SHP77 treated with DMSO at 0.1 percent for 48 hours (cell line): ENCODE data around the gene NCK2.

Experiments used
- DNase-seq: peaks from one replicate; lab custom pipeline; 2025; lab: John Stamatoyannopoulos, UW

Gene NCK2

DNA sequence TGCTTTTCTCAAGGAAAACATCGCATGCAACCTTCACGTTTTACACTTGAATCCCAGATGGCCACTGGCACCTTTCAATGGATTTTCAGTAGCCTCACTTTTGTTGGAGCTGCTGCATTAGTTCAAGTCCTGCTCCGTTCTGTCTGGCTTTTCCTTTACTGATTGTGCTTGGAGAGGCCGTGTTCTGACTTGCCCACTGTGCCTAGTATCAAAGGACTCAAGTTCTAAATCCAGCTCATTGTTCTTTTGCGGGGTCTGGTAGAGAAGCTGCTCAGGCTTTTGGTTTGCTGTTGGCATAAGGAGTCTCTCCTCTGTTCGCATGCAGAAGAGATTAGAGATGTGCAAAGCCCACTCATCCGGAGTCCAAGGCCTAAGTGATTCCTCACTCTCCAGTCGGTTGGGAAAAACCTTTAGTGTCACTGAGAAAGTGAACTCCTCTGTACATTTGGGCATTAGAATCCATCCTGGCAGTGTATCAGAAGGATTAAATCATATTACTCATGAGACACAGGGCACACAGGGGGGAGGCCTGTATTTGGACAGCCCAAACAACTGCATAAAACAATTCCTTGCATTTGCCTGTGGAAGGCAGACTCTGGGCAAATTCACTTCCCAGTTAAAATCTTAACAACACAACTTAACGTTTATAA lies 69.7 kb downstream of the NCK2 start:
- no peak for DNase-seq

DNA sequence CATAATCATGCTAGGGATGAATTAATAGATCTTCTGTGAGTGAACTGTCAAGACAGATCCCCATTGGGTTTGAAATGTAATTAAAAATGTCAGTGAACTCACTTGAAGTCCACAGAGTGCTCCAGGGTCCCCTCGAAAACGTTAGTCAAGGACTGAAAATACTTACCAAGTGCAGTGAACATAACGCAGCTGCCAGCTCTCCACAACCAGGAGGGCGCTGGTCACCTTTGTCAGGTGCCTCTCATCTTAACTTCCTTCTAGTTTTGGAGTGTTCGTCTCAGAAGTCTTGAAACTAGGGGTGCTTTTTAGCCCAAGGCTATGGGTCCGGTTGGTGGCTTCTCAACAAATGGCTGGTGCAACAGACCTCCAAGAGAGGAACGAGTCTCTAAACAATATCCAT lies 70.7 kb downstream of the NCK2 start:
- no peak for DNase-seq

DNA sequence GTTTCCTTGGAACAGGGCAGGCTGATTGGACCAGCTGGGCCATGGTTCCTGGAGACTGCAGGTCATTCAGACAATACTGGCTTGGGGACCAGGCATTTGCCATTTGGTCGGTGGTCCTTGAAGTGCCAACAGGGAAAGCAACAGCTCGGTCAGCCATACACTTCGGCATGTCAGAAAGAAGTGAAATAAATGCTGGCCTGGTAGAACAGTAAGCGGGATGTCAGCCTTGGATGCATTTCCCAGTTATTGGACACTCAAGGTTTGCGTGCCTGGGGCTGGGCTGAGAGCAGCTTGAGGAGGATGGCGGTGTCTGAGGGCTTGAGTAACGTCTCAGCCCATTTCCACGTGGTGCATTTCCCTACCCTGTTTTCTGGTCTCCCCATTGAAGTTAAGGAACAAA lies 75.4 kb downstream of the NCK2 start:
- no peak for DNase-seq

DNA sequence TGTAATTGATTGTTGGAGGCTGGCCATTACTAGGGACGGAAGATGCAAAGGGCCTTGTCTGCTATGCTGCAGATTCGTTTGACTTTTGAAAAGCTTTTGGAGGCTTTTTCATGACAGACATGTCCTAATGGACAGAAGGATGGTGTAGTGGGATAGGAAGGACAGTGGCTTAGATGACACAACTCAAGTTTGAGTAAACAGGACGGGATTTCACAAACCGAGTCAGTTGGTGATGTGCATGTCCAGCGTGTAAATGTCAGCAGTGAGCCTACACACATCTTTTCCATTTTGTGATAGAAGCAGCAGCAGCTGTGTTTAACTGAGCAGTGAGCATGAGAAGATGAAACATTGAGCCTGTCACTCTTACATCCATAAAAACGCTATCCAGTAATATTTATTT lies 76.0 kb downstream of the NCK2 start:
- DNase-seq, result peak; percentile 3

DNA sequence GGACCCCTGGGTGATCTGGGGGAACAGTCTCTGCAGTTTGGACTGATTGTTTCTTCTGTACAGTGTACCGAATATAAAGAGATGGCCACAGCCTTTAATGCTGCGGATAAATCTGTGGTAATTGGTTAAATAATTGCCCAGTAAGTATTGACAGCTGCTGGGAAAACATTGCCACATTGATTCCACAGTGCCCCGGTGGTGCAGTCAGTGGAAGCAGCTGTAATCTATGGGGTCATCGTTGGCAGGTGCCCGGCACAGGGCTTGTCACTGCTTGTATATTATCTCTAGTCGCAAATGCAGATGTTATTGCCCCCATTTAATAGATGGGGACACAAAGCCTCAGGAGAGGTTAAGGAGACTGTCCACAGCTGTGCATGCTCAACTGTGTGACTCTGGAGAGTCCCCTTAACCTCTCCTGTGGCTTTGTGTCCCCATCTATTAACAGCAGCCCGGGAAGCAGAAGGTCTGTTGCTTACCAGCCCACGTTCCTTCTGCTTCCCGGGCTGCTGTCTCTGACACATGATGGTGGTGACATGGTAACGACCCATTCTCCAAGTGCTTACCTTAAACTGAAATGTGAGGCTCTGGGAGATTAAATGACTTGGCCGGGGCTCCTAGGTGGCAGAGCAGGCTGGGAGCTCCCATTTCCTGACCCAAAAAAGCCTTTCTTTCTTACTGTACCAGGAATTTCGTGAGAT lies 76.9 kb downstream of the NCK2 start:
- DNase-seq, result peak; percentile 40

DNA sequence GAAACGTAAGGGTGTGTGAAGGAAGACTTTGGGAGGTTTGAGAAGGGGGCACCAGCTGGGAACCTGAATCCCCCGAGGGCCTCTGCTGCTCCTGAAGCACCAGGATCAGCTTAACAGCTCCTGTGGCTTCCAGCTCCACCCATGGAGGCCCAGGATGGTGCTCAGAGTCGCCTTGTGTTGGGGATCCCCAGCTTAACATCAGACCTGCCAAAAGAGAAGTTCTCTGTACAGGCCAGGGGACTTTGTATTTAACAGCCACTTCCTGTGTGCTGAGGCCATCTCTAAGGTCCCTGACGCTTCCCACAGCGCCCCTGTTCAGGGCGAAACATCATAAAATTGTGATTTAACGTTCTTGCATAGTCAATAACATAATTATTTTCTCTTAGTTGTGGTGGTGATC lies 77.5 kb downstream of the NCK2 start:
- no peak for DNase-seq

DNA sequence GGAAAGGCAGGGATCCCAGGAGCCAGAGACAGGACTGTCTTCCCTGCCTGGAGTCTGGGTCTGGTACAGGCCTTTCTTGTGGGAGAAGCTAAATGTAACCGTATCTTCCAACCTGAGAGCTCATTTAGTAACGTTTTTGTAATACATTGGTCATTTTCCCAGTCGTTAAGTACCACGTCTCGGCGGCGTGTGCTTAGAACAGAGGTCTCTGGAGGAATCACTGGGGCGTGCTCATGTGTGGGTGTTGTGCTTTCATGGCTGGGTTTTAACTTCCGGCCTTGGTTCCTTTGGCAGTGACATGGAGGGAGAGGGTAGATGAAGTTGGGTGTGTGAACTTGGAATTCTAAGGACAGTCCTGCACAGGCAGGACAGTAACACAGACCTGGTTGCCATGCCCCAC lies 79.7 kb downstream of the NCK2 start:
- no peak for DNase-seq

DNA sequence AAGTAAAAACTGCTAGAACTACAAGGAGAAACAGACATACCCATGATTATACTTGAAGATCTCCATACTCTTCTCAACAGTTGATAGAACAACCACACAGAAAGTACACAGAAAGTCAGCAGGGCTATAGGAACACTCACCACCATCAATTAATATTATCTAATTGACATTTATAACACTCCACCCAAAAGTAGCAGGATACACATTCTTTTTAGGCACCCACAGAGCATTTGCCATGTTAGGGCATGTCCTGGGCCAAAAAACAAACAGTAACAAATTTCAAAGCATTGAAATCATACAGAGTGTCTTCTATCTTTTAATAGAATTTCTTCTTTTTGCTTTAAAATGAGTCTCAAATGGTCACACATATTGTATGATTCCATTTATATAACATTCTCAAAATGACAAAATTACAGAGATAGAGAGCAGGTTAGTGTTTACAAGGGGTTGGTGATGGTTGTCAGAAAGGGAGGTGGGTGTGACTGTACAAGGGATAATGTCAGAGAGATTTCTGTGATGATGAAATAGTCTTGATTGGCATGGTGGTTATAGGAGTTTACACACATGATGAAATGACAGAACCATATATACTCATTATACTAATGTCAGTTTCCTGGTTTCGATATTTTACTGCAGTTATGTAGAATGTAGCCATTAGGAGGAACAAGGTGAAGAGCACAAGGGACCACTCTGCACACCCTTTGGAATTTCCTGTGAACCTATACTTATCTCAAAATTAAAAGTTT lies 82.8 kb downstream of the NCK2 start:
- DNase-seq, result no peak

DNA sequence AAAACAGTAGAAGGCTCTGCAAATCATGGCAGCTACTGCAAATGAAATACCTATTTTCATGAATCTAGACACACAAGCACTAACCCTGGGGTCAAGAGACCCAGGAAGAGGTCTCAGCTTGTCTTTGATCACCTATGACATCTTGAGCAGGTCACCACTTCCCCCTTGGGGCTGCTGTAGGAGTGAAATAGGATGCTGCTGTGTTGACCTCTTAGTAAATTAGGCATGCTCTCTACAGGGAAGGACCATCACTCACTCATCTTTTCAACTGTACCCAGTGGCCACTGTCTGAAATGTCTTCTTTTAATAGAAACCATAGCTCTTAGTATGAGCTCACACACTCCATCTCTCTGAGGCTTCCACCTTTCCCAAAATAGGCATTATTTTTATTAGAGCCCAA lies 83.8 kb downstream of the NCK2 start:
- DNase-seq, result no peak

DNA sequence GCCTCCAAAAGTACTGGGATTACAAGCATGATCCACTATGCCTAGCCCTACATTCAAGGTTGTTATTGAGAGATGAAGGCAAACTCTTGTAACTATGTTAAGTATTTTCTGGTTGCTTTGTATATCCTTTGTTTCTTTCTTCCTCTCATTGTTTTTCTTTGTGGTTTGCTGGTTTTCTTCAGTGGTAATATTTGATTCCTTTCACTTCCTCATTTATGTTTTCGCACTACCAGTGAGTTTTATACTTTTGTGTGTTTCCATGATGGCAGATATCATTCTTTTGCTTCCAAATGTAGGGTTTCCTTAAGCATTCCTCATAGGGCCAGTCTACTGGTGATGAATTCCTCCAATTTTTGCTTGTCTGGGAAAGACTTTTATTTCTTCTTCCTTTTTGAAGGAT lies 90.2 kb downstream of the NCK2 start:
- no peak for DNase-seq

DNA sequence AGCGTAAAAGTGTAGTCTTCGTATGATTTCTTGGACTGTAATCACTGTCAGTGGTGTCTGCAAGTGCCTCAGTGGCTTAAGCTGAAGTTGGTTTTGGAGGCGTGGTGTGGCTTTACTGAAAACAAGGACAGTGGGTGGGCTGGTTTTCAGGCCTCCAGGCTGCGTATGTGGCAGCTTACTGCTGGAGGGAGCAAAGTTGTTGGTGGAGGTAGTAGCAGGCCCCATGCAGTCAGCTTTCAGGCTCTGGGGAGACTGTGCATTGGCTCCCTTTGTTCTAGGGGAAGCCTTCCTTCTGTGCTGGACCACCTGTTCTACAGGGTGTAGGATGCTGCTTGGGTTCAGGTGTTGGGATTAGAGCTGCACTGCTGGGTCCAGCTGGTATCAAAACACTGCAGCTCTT lies 91.6 kb downstream of the NCK2 start:
- DNase-seq, result no peak

DNA sequence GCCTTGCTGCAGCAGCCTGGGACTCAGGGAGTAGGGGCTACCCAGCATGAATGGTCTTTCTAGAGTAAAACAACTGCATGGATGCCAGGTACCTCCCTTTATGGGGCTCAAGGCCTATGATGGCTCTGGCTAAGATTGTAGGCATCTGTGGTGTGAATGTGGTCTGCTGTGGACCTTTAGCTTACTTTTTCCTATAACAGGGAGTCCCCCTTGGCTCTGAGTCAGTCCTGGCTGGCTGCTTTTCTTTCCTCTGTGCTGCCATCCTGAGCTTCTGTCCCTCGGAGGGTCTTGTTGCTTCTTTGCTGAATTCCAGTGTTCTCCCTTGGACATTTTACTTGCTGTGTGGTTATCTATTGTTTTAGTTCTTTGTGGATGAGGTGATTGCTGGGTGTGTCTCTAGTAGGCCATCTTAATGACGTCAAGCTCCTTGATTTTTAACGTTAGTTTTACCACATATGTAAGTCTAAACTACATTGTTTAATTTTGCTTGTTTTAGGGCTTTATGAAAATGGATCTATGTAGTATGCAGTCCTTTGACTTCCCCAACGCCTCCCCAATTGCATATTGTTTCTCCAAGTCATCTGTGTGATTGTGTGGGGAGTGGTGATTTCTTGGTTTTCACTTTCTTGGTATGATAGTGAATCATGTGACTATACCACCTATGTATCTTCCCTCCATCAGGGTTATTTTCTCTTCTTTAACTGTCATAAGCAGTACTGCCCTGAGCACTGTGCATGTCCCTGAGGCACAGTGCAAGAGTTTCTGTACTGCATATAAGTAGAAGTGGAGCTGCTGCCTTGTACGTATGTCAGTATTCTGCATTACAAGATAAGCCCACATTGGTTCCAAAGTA lies 92.4 kb downstream of the NCK2 start:
- no peak for DNase-seq

DNA sequence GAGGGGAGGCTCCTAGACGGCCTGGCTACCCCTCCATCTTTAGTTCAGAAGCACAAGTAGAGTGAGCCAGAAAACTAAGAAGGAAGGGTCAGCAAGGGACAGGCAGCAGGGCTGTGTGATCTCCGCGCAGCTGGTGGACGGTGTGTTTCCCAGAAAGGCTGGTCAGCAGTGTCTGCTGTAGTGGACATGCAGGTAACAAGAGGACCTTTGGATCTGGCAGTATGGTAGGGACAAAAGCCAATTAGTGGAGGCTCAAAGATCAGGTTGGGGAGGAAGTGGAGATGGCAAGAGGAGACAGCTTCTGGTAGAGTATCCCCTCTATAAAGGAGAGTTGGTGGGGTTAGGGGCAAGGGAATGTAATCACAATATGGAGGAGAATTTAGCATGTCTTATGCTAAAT lies 95.1 kb downstream of the NCK2 start:
- no peak for DNase-seq

DNA sequence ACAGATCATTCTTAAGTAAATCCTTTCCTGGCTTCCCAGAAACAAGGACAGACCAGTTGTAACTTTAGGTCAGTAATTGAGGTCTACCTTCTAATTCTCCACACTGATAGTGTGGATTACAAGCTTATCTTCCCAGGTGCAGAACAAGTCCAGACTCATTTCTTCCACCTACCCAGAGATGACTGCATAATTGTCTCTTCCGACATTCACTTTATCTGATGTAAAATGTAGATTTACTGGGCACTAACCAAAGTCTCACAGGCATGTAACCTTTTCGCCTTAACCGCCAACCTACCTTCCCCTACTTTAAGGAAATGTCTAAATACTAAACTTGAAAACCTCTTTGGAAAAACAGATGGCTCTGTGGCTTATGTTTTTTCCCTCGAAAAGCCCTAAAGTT lies 96.2 kb downstream of the NCK2 start:
- no peak for DNase-seq

DNA sequence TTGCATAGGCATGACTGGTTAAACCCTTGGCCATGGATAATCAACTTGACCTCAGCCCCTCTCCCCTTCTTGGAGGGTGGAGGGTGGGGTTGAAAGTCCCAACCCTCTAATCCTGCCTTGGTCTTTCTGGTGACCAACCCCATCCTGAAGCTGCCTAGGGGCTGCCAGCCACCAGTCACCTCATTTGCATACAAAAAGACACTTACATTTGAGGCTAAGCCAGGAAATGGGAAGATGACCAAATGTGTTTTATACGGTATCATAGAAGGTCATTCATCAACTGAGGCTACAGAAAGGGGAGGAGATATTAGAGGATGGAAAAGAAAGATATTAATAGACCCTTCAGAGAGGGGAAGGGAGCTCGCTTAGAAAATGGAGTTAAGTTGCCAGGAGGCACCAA lies 96.8 kb downstream of the NCK2 start:
- DNase-seq, result no peak

DNA sequence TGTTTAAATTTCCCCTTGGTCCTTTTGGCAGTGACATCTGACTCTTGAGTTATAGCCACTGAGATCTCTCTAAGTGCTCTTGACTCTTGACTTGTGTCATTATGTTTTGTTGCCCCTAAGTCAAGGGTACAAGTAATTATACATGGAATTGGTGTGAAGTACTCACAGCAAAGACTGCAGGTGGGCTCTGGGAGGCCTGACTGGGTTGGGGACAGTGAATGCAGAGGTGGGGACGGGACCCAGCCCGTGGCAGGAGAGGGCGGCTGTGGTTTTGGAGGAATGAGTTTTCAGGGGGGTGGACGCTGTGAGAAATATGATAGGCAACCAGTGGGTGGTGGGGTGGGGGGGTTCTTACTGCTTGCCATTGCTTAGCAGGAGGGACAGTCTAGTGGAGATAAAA lies 97.8 kb downstream of the NCK2 start:
- no peak for DNase-seq

DNA sequence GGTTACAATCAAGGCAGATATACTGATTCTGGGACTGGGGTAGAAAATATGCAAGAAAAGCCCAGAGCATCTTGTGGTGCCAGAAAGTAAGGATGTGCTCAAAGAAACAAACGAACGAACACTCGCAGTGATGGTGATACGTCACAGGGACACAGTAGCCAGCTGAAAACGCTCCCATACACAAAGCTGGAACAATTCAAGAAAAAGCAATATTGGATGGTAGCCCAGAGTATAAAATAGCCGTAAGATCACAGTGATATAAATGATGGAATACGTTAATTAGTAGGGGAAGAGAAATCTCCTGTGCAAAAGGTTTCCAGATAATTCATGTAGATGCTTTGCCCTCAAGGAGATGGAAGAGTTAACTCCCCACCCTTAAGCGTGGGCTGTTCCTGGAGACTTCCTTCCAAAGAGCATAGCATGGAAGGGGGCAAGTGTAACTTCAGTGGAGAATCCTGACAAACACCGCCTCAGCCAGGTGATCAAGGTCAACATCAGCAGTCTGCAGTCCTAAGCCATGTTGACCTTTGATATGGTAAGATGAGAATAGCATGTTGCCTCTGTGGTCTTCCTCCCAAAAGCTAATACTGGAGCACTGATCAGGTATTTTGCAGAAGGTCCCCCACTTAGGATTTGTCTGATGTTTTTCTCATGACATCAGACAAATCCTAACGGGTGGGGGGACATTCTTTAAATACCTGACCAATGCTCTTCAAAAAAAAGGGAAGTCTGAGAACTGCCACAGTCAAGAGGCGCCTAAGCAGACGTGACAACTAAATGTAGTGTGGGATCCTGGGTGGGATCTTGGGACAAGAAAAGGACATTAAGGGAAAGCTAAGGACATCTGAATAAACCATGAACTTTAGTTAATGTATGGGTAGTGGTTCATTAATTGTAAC lies 99.0 kb downstream of the NCK2 start:
- DNase-seq, result no peak

DNA sequence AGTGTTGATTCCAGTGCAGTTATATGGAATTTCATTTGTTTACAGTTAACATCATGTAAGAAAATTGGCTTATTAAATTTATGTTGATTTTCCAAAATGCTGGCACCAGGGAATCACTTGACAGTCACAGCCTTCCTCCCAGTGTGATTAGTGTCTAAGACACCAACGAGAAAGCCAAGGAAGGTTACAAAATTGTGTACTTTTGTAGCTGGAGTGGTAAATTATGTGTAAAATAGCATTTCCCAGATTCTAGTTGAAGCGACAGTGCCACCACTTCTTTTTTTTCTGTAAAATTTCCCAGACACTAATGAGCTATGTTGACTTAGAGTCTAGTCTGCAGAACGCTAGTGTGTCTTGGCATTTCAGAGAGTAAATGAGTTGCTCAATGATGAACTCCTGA lies 101.3 kb downstream of the NCK2 start:
- DNase-seq, result no peak

DNA sequence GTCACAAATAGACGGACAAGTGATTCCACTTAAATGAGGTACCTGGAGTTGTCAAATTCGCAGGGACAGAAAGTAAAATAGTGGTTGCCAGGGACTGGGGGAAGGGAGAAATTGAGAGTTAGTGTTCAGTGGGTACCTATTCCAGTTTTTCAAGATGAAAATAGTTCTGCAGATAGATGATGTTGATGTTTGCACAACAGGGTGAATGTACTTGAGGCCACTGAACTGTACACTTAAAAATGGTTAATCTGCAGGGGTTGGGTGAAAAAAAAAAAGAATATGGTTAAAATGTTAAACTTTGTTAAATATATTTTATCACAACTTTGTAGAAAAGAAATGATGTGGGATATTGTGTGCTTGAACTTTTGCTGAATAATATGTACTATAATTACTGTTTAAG lies 102.3 kb downstream of the NCK2 start:
- DNase-seq, result no peak

DNA sequence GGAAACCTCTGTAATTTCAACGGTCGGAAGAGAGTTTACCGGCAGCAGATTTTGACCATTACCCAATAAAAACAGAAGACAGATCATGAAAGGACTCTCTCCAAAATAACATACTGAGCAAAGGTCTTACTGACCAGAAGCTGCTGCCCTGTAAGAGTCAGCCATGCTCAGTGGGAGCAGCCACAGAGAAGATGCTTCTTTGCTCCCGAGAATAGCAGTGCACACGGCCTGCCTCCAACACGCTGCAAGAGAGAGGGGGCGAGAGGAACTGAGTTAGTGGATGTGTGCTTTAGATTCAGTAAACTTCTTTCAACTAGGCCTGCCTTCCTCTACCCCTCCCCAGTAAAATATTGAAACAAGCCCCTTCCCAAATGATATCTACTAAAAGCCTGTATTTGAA lies 103.7 kb downstream of the NCK2 start:
- no peak for DNase-seq

DNA sequence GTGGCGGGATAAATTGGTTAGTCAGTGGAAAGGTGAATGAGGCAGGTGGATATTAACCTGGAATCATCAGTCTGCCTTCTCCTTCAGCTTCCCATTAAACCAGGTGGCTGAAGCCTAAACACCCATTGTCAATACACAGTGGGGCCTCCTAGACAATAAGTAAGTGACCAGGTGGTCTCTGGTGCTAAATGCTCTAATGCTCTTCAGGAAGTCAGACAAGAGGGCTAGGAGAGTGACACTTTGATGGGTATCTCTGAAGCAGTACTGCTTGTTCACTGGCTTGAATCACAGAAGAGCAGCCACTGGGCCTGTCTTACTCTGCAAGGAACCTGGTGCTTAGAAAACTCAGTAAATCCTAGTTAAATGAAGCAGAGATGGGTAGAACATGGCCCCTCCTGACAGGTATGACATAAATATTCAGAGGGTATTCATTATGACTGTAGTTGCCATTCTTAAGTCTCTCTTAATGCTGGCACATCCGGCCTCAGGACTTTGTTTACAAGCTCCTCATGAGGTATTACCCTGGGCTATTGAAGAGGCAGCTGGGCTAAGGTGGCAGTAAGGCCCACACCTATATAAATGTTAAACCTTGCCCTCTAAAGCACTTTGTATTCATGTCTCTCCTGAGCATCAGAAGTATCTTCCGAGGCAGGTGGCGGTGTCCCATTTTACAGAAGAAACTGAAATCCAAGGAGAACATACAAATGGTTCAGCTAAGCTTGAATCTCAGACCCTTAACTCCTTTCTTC lies 104.9 kb downstream of the NCK2 start:
- DNase-seq, result no peak
